Measurements from ENCODE around the gene TMEM117.
A peak's percentile ranks its signal among the peaks of the same experiment; 100 is the strongest.

Gene TMEM117

GRCh38 chr12:43887397-43887796 lies 51.5 kb downstream of the TMEM117 start:
- DNase-seq: no peak

- no peak for DNase-seq
These were observed 56.1 kb downstream of the TMEM117 start for GRCh38 chr12:43891856-43892574.

GRCh38 chr12:43893670-43894069 lies 57.8 kb downstream of the TMEM117 start:
- peak; percentile 58 for DNase-seq

- DNase-seq: no peak
These were observed 59.8 kb downstream of the TMEM117 start for GRCh38 chr12:43895580-43896206.

- DNase-seq: no peak
These were observed 60.6 kb downstream of the TMEM117 start for GRCh38 chr12:43896496-43896895.

- DNase-seq: no peak
These were observed 62.6 kb downstream of the TMEM117 start for GRCh38 chr12:43898474-43898873.

GRCh38 chr12:43899574-43899973 lies 63.7 kb downstream of the TMEM117 start:
- DNase-seq: no peak

GRCh38 chr12:43903686-43904085 lies 67.8 kb downstream of the TMEM117 start:
- no peak for DNase-seq

- DNase-seq: peak; percentile 34
These were observed 77.0 kb downstream of the TMEM117 start for GRCh38 chr12:43912859-43913258.

GRCh38 chr12:43914391-43914790 lies 78.5 kb downstream of the TMEM117 start:
- no peak for DNase-seq

- peak; percentile 5 for DNase-seq
These were observed 79.1 kb downstream of the TMEM117 start for GRCh38 chr12:43914923-43915468.

GRCh38 chr12:43917896-43918295 lies 82.0 kb downstream of the TMEM117 start:
- DNase-seq: no peak

GRCh38 chr12:43921666-43922337 lies 85.9 kb downstream of the TMEM117 start:
- DNase-seq: peak; percentile 71

GRCh38 chr12:43930032-43930431 lies 94.2 kb downstream of the TMEM117 start:
- DNase-seq: no peak

GRCh38 chr12:43931187-43931586 lies 95.3 kb downstream of the TMEM117 start:
- no peak for DNase-seq

- DNase-seq: no peak
These were observed 99.7 kb downstream of the TMEM117 start for GRCh38 chr12:43935581-43935980.

GRCh38 chr12:43937947-43938346 lies 102.1 kb downstream of the TMEM117 start:
- peak; percentile 25 for DNase-seq

GRCh38 chr12:43942379-43942778 lies 106.5 kb downstream of the TMEM117 start:
- DNase-seq: peak; percentile 13

GRCh38 chr12:43945983-43946382 lies 110.1 kb downstream of the TMEM117 start:
- no peak for DNase-seq

GRCh38 chr12:43951286-43951685 lies 115.4 kb downstream of the TMEM117 start:
- DNase-seq: no peak

GRCh38 chr12:43957732-43958372 lies 122.0 kb downstream of the TMEM117 start:
- peak; percentile 75 for DNase-seq

- no peak for DNase-seq
These were observed 128.2 kb downstream of the TMEM117 start for GRCh38 chr12:43964033-43964432.

- peak; percentile 12 for DNase-seq
These were observed 129.1 kb downstream of the TMEM117 start for GRCh38 chr12:43964961-43965360.

Measured in fibroblast of upper back skin (primary cell).